ENCODE results near the gene TM9SF1.

The TM9SF1 gene

DNA sequence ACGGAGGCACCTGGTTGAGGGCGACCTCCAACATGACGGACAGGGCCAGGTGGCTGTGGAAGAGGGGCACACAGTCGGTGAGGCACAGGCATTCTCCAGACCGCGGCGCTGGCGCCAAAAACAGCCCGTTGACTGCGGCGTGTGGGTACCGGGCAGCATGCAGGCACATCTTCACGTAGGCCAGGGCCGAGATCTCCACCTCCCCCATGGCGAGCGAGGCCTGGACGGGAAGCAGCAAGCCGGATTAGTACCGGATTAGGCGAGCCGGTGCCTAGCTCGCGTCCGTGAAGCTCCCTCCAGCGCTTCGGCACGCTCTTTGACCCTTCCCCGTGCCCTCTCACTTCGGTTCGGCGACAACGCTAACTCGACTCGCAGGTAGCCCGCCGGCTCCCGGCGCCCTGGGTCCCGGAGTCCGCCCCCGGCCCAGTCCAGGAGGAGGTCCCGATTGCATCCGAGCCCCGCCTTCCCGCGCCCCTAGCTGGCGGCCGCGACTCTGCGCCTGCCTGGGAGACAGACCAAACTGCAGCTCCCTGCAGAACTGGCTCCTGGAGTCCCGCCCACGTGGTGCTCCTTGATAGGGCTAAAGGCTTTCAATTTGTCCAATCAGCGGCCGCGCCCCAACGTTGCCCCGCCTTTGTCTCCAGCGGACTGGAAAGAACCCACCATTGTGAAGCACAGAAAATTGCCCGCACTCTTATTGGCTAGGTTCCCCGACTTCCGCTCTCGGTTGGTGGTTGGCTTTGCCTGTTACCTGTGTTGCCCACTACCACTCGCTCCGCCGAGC lies 54.0 kb downstream of the TM9SF1 start, which contains the start of gene EMC9:
EMC9 (minus strand) TSS at position 495 of the 784 bp plus-strand sequence; CDS start at position 208, 287 bp downstream.
- TF ChIP-seq, protein P1, sequence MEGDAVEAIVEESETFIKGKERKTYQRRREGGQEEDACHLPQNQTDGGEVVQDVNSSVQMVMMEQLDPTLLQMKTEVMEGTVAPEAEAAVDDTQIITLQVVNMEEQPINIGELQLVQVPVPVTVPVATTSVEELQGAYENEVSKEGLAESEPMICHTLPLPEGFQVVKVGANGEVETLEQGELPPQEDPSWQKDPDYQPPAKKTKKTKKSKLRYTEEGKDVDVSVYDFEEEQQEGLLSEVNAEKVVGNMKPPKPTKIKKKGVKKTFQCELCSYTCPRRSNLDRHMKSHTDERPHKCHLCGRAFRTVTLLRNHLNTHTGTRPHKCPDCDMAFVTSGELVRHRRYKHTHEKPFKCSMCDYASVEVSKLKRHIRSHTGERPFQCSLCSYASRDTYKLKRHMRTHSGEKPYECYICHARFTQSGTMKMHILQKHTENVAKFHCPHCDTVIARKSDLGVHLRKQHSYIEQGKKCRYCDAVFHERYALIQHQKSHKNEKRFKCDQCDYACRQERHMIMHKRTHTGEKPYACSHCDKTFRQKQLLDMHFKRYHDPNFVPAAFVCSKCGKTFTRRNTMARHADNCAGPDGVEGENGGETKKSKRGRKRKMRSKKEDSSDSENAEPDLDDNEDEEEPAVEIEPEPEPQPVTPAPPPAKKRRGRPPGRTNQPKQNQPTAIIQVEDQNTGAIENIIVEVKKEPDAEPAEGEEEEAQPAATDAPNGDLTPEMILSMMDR (IDR thresholded peaks at IDR 0.05; ENCODE audit: borderline replicate concordance, extremely low read depth, low read length, poor library complexity, severe bottlenecking), result peak; percentile 54
- TF ChIP-seq EZH2 (IDR thresholded peaks at IDR 0.05; ENCODE audit: borderline replicate concordance, low read depth, low read length, severe bottlenecking), result no peak
- Histone ChIP-seq H3K27me3 (ENCODE audit: insufficient read depth, low read length, poor library complexity) (no peaks in the 10 kb centered on the region), H3K4me2 (ENCODE audit: insufficient read depth, low read length) (peak within 1 kb of the TSS; percentile 79), H4K20me1 (ENCODE audit: insufficient read depth, low read length) (peaks cover 38% of the 10 kb centered on the region; the same call in 1 of the 2 replicates), H3K27ac (ENCODE audit: low read length) (peak within 1 kb of the TSS; percentile 94), H3K79me2 (ENCODE audit: insufficient read depth, low read length) (peaks cover 77% of the 10 kb centered on the region), H2AFZ (ENCODE audit: low read depth, low read length) (peak within 1 kb of the TSS; percentile 77), H3K36me3 (ENCODE audit: insufficient read depth, low read length) (peaks cover 62% of the 10 kb centered on the region), H3K4me1 (ENCODE audit: insufficient read depth, low read length) (peaks cover 84% of the 10 kb centered on the region), H3K9ac (ENCODE audit: low read depth, low read length) (peak within 1 kb of the TSS; percentile 83), H3K9me3 (ENCODE audit: insufficient read depth, low read length, severe bottlenecking) (no peaks in the 10 kb centered on the region), H3K4me3 (ENCODE audit: low read depth in 1 of 2, low read length in 2 of 2) (peak within 1 kb of the TSS; percentile 39 to 74)
- DNase-seq, result peak; percentile 100
- ATAC-seq (ENCODE audit: insufficient read depth, low read depth), result peak; percentile 87

DNA sequence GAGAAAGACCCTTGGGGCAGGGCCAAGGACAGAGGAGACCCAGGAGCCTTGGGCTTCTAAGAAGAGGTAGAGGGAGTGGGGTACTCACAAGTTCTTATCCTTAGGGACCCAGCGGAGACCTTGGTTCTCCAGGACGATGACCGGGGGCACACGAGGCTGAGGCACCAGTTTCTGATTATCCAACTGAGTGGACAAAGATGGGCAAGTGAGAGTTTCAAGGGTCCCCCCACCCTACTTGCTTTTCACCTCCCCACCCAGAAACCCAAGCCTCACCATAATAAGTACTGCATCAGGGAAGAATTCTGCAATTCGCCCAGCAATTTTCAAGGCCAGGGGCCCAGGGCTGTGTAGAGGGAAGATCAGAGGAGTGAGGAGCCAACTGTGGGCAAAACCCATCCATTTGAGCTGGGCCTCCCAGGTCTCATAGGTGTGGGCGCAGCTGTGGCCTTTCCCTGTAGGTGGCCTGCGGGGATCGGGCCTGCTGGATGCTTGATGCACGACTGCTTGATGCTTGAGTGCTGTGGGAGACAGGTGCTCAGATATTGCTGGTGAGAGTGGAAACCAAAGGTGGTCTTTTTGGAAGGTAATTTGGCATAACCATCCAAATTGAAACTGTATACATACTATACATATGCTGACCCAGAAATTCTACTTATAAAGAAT lies 55.8 kb downstream of the TM9SF1 start:
- TF ChIP-seq, protein P1 (IDR thresholded peaks at IDR 0.05; ENCODE audit: borderline replicate concordance, extremely low read depth, low read length, poor library complexity, severe bottlenecking), result no peak
- TF ChIP-seq EZH2 (IDR thresholded peaks at IDR 0.05; ENCODE audit: borderline replicate concordance, low read depth, low read length, severe bottlenecking), result no peak

More for the DNA sequence above, 55.8 kb downstream of the TM9SF1 start:
- Histone ChIP-seq H3K4me1 (ENCODE audit: insufficient read depth, low read length) (peaks cover 73% of the 10 kb centered on the region), H3K9ac (ENCODE audit: low read depth, low read length) (peak overlapping the region; percentile 19; the same call in 1 of the 2 replicates), H3K27ac (ENCODE audit: low read length) (peak overlapping the region; percentile 20; the same call in 1 of the 2 replicates), H3K4me3 (ENCODE audit: low read depth in 1 of 2, low read length in 2 of 2) (peak overlapping the region in 1 of 2 experiments; percentile 74; a peak in 2 of 4 replicates), H3K4me2 (ENCODE audit: insufficient read depth, low read length) (peak overlapping the region; percentile 74), H2AFZ (ENCODE audit: low read depth, low read length) (no peak overlapping the region), H3K27me3 (ENCODE audit: insufficient read depth, low read length, poor library complexity) (no peaks in the 10 kb centered on the region), H4K20me1 (ENCODE audit: insufficient read depth, low read length) (peaks cover 32% of the 10 kb centered on the region; the same call in 1 of the 2 replicates), H3K36me3 (ENCODE audit: insufficient read depth, low read length) (peaks cover 51% of the 10 kb centered on the region), H3K9me3 (ENCODE audit: insufficient read depth, low read length, severe bottlenecking) (no peaks in the 10 kb centered on the region), H3K79me2 (ENCODE audit: insufficient read depth, low read length) (peaks cover 61% of the 10 kb centered on the region)
- DNase-seq, result no peak
- ATAC-seq (ENCODE audit: insufficient read depth, low read depth), result no peak
